GM23248 (cell line): ENCODE results near the gene ITGA1. TPM values are rescaled to one million over a fixed set of nuclear protein-coding genes. Genes with fewer than 3 reads are reported as not detected.

Source experiments
- DNase-seq: peaks from one replicate; pipeline ENCODE4 v3.0.0-alpha.2; 2015
- H2AFZ ChIP-seq: fragments of 200-600 bp; sonication (generic); 2 replicates; pipeline ENCODE4 v1.6.1; 2016; ENCODE audit warnings: antibody characterized with exemption
- H3F3A ChIP-seq: fragments of 200-600 bp; sonication (generic); 2 replicates; pipeline ENCODE4 v1.6.1; 2016; ENCODE audit warnings: mild to moderate bottlenecking, antibody characterized with exemption, mixed run types; ENCODE audit not compliant: insufficient read depth
- H3K27ac ChIP-seq: fragments of 200-600 bp; sonication (generic); 2 replicates; pipeline ENCODE4 v1.5.1; 2016; ENCODE audit warnings: mild to moderate bottlenecking
- H3K27me3 ChIP-seq: fragments of 200-600 bp; sonication (generic); replicated peaks from 2 replicates; pipeline ENCODE4 v1.6.1; 2016; ENCODE audit warnings: mild to moderate bottlenecking; ENCODE audit not compliant: insufficient read depth
- H3K36me3 ChIP-seq: fragments of 200-600 bp; sonication (generic); 2 replicates; pipeline ENCODE4 v1.6.1; 2016; ENCODE audit warnings: low read depth, mild to moderate bottlenecking
- H3K4me1 ChIP-seq: fragments of 200-600 bp; sonication (generic); 2 replicates; pipeline ENCODE4 v1.6.1; 2016; ENCODE audit warnings: mild to moderate bottlenecking; ENCODE audit not compliant: insufficient read depth
- H3K4me2 ChIP-seq: fragments of 200-600 bp; sonication (generic); one replicate; pipeline ENCODE4 v1.6.1; 2016; ENCODE audit warnings: mild to moderate bottlenecking; ENCODE audit not compliant: unreplicated experiment
- H3K4me3 ChIP-seq: fragments of 200-600 bp; sonication (generic); 2 replicates; pipeline ENCODE4 v1.5.1; 2016; ENCODE audit warnings: mild to moderate bottlenecking
- H3K79me2 ChIP-seq: fragments of 200-600 bp; sonication (generic); 2 replicates; pipeline ENCODE4 v1.6.1; 2016; ENCODE audit warnings: mild to moderate bottlenecking; ENCODE audit not compliant: insufficient read depth
- H3K9ac ChIP-seq: fragments of 200-600 bp; sonication (generic); 2 replicates; pipeline ENCODE4 v1.6.1; 2016; ENCODE audit warnings: mild to moderate bottlenecking
- H3K9me2 ChIP-seq: fragments of 200-600 bp; sonication (generic); 2 replicates; pipeline ENCODE4 v1.6.1; 2016; ENCODE audit warnings: mixed run types, mild to moderate bottlenecking, moderate library complexity; ENCODE audit not compliant: insufficient read depth
- H3K9me3 ChIP-seq: fragments of 200-600 bp; sonication (generic); one replicate; pipeline ENCODE4 v1.6.1; 2017; ENCODE audit warnings: low read depth
- H4K20me1 ChIP-seq: fragments of 200-600 bp; sonication (generic); 2 replicates; pipeline ENCODE4 v1.6.0; 2016; ENCODE audit not compliant: insufficient read depth
- EZH2 ChIP-seq: fragments of 200-600 bp; sonication (generic); IDR thresholded peaks from 2 replicates; pipeline ENCODE4 v1.6.1; 2018; ENCODE audit warnings: antibody characterized with exemption, mild to moderate bottlenecking; ENCODE audit not compliant: insufficient read depth, poor library complexity, severe bottlenecking
- EZH2phosphoT487 ChIP-seq: fragments of 200-600 bp; sonication (generic); IDR thresholded peaks from 2 replicates; pipeline ENCODE4 v1.6.1; 2018; ENCODE audit warnings: antibody characterized with exemption, moderate library complexity, mild to moderate bottlenecking, low read depth; ENCODE audit not compliant: insufficient read depth
- WGBS, 2 experiments: methylation state at CpG; one replicate each; pipeline ENCODE4 v1.1.6; 2015 to 2017; ENCODE audit warnings: low lambda C conversion rate in 2 of 2, low coverage in 1 of 2; ENCODE audit errors: missing lambda C conversion rate in 2 of 2; 5-methylcytosine and 5-hydroxymethylcytosine counted together
- in situ Hi-C: fragments of 300-500 bp; cut with MboI; formaldehyde crosslinking; loops from 2 replicates; pipeline ENCODE4 v1.15.0; 2020
- polyA plus RNA-seq: library from polyadenylated mRNA; unstranded; fragments of >200 nt; fragmentation: Nextera tagmentation; extraction: Ambion mirVana; gene quantifications from 2 replicates; pipeline ENCODE4 v1.2.1, GENCODE V29; 2016
- total RNA-seq: library from RNA; depleted of rRNA; stranded (reverse); fragments of >200 nt; shearing (Covaris generic); gene quantifications from 2 replicates; pipeline ENCODE4 v1.2.3, GENCODE V29; 2014

ITGA1 gene
- total and polyA plus RNA-seq, 2 experiments from 2014 or later, result 8.9 to 18.4 TPM

GRCh38 chr5:52947851-52948250 is 160.1 kb downstream of the ITGA1 start:
- Histone ChIP-seq H3K4me3 (no peak overlapping the region), H3F3A (peaks cover 30% of the 10 kb centered on the region), H3K4me2 (peak overlapping the region; percentile 23), H3K36me3 (no peaks in the 10 kb centered on the region), H3K4me1 (peaks cover 42% of the 10 kb centered on the region), H3K27ac (peak overlapping the region; percentile 29), H2AFZ (peak overlapping the region; percentile 75; the same call in 1 of the 2 replicates), H3K79me2 (no peaks in the 10 kb centered on the region), H4K20me1 (no peaks in the 10 kb centered on the region), H3K9me3 (no peaks in the 10 kb centered on the region), H3K9ac (0 out of 2 replicates have a peak overlapping the region, but pooled peaks have one; percentile 7), H3K27me3 (no peaks in the 10 kb centered on the region), H3K9me2 (no peaks in the 10 kb centered on the region)
- in situ Hi-C loops, result loop anchor here (5.0 kb wide), 1 partner anchor 149 kb away; no protein-coding TSS in a partner anchor
- DNase-seq, result peak; percentile 43
- no peak for TF ChIP-seq EZH2
- no peak for TF ChIP-seq EZH2phosphoT487

DNA sequence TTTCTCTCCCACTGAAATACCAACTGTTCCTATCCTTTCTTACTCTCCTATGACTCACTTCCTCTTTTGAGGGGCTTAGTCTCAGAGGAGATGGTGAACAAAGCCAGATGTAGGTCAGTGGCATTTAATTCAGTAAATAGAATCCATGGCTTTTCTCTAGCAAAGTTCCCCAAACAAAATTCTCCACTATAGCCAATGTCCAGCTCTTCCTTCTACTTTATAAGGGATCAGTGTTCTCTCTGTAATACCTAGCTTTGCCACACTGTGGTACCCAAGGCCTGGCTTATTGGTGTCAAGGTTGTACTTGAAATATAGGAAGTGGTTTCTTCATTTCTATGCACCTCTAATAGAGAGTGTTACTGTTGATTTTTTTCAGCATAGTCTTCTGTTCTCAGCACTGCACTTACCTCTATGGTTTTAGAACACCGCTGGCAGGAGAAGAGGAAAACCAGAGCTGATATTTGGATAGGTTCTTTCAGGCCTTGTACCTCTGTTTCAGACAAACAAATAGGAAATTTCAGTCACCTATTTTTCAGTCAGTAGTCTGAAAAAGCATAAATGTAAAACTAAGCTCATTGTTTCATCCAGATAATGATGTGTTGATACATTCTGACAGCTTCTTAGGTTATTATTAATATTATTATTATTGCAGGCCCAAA is 160.8 kb downstream of the ITGA1 start:
- 35 to 40% methylated on average over 1 of the region's 1 CpG for WGBS, 2 experiments
- Histone ChIP-seq H3K4me2 (peak overlapping the region; percentile 23), H3K79me2 (no peaks in the 10 kb centered on the region), H3K9me2 (no peaks in the 10 kb centered on the region), H3K4me3 (no peak overlapping the region), H3K27me3 (no peaks in the 10 kb centered on the region), H2AFZ (peak overlapping the region; percentile 75), H3K9me3 (no peaks in the 10 kb centered on the region), H3K4me1 (peaks cover 42% of the 10 kb centered on the region), H3K9ac (0 out of 2 replicates have a peak overlapping the region, but pooled peaks have one; percentile 7), H3K27ac (peak overlapping the region; percentile 29), H3F3A (peaks cover 30% of the 10 kb centered on the region), H4K20me1 (no peaks in the 10 kb centered on the region), H3K36me3 (no peaks in the 10 kb centered on the region)
- peak; percentile 85 for DNase-seq
- TF ChIP-seq EZH2phosphoT487, result no peak
- TF ChIP-seq EZH2, result no peak
- in situ Hi-C loops, result loop anchor here (5.0 kb wide), 1 partner anchor 149 kb away; no protein-coding TSS in a partner anchor

DNA sequence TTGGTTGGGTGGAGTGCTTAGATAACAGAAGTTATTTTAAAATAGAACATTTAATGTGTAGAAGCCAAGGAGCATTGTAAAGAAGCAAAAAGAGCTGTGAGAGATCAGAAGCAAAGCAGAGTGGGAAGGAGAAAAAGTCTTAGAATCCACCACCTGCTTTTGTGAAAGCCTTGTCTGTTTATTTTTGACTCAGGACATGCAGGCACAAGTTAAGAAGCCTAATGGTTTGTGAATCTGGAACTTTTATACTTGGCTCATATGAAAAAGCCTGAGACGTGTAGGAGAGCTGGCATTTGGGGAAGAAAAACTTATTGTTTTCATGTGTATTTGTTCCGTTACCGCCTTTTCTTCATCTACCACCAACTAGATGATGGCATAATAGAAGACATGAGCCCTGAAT is 163.0 kb downstream of the ITGA1 start:
- H3K36me3 ChIP-seq, result no peaks in the 10 kb centered on the region
- H3K4me3 ChIP-seq, result no peak overlapping the region
- no peak overlapping the region for H3K4me2 ChIP-seq
- H3F3A ChIP-seq, result peaks cover 30% of the 10 kb centered on the region
- no peak for DNase-seq
- no peak overlapping the region for H3K9ac ChIP-seq
- no peaks in the 10 kb centered on the region for H4K20me1 ChIP-seq
- H3K4me1 ChIP-seq, result peaks cover 39% of the 10 kb centered on the region
- no peaks in the 10 kb centered on the region for H3K79me2 ChIP-seq
- H3K27me3 ChIP-seq, result no peaks in the 10 kb centered on the region
- H3K27ac ChIP-seq, result no peak overlapping the region
- no peak overlapping the region for H2AFZ ChIP-seq
- in situ Hi-C loops, result no loop called here
- 97 to 98% methylated on average over 3 of the region's 3 CpGs for WGBS, 2 experiments
- TF ChIP-seq EZH2phosphoT487, result no peak
- no peak for TF ChIP-seq EZH2
- H3K9me2 ChIP-seq, result no peaks in the 10 kb centered on the region
- no peaks in the 10 kb centered on the region for H3K9me3 ChIP-seq

DNA sequence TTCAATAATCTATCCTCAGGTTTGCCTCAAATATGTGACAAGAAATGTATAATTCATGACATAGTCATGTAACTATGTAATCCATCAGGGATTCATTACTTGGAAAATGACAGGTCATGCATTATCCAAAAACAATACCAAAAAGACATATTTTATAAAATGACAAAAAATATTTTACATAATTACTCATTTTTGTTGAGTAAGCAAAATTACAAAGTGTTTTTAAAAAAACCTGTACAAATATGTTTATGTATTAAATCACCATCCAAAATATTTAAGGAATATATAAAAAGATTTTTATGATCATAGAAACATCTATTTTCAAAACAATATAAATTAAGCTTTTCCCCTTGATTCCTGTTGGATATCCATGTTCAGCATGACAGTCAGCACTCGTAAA is 164.8 kb downstream of the ITGA1 start:
- no peaks in the 10 kb centered on the region for H3K79me2 ChIP-seq
- H3K9me3 ChIP-seq, result no peaks in the 10 kb centered on the region
- no peak for TF ChIP-seq EZH2phosphoT487
- TF ChIP-seq EZH2, result no peak
- in situ Hi-C loops, result no loop called here
- H4K20me1 ChIP-seq, result no peaks in the 10 kb centered on the region
- no peak overlapping the region for H2AFZ ChIP-seq
- H3K27ac ChIP-seq, result no peak overlapping the region
- H3K36me3 ChIP-seq, result no peaks in the 10 kb centered on the region
- H3K9ac ChIP-seq, result no peak overlapping the region
- DNase-seq, result no peak
- H3K4me1 ChIP-seq, result peaks cover 21% of the 10 kb centered on the region
- 100% methylated on average over 1 of the region's 1 CpG for WGBS, 2 experiments
- H3F3A ChIP-seq, result peaks cover 28% of the 10 kb centered on the region
- H3K9me2 ChIP-seq, result no peaks in the 10 kb centered on the region
- no peak overlapping the region for H3K4me3 ChIP-seq
- H3K27me3 ChIP-seq, result no peaks in the 10 kb centered on the region
- H3K4me2 ChIP-seq, result no peak overlapping the region
